HG03103 (cell line): ENCODE results near the gene LIN9.
"Not testable (repeated sequence)": the region's sequence is repeated elsewhere in the genome, so short reads cannot be mapped to it uniquely, and the experiment has no call there.

Source experiments
- ATAC-seq: cut with Tn5 transposase; IDR thresholded peaks from one replicate; pipeline ENCODE4 v1.9.1; 2021; ENCODE audit warnings: low read depth; ENCODE audit not compliant: unreplicated experiment

Gene LIN9

GRCh38 chr1:226308723-226309397, at the start of gene LIN9:
TSS of gene LIN9 (minus strand) at chr1:226309164. CDS start at chr1:226309139, 25 bp downstream.
- ATAC-seq = peak; percentile 75

- no peak for ATAC-seq
These were observed 48.5 kb upstream of the LIN9 start for GRCh38 chr1:226357416-226357815.

GRCh38 chr1:226355669-226356551, 46.9 kb upstream of the LIN9 start:
- no peak for ATAC-seq

GRCh38 chr1:226355016-226355415, 46.1 kb upstream of the LIN9 start:
- ATAC-seq = no peak

- no peak for ATAC-seq
These were observed 44.9 kb upstream of the LIN9 start for GRCh38 chr1:226353698-226354525.

- ATAC-seq = no peak
These were observed 42.7 kb upstream of the LIN9 start for GRCh38 chr1:226351709-226352108.

GRCh38 chr1:226350519-226350865, 41.5 kb upstream of the LIN9 start:
- no peak for ATAC-seq

GRCh38 chr1:226349801-226350518, 41.0 kb upstream of the LIN9 start:
- ATAC-seq = peak; percentile 53

- no peak for ATAC-seq
These were observed 40.1 kb upstream of the LIN9 start for GRCh38 chr1:226349081-226349480.

GRCh38 chr1:226344441-226345259, 35.7 kb upstream of the LIN9 start:
- ATAC-seq = no peak

- ATAC-seq = no peak
These were observed 33.7 kb upstream of the LIN9 start for GRCh38 chr1:226342656-226343055.

GRCh38 chr1:226340111-226340510, 31.1 kb upstream of the LIN9 start:
- ATAC-seq = not testable (repeated sequence)

GRCh38 chr1:226337276-226337875, 28.4 kb upstream of the LIN9 start:
- no peak for ATAC-seq

GRCh38 chr1:226335661-226336060, 26.7 kb upstream of the LIN9 start:
- no peak for ATAC-seq

- no peak for ATAC-seq
These were observed 24.0 kb upstream of the LIN9 start for GRCh38 chr1:226332947-226333346.

- no peak for ATAC-seq
These were observed 20.3 kb upstream of the LIN9 start for GRCh38 chr1:226329237-226329636.

- no peak for ATAC-seq
These were observed 18.8 kb upstream of the LIN9 start for GRCh38 chr1:226327761-226328162.

- ATAC-seq = no peak
These were observed 16.2 kb upstream of the LIN9 start for GRCh38 chr1:226325178-226325577.

- no peak for ATAC-seq
These were observed 15.5 kb upstream of the LIN9 start for GRCh38 chr1:226324479-226324878.
